Naive thymus-derived CD4-positive, alpha-beta T cell (primary cell): ENCODE results near the gene PEX14. TPM values are rescaled to one million over a fixed set of nuclear protein-coding genes. Genes with fewer than 3 reads are reported as not detected.

ENCODE experiments used
- ATAC-seq: fragments of 150-1000 bp; cut with Tn5 transposase; 2 replicates; pipeline ENCODE4 v1.10.0; 2021; ENCODE audit warnings: mild to moderate bottlenecking, moderate library complexity
- CTCF ChIA-PET: fragments of 350-600 bp; sonication (Branson Sonifier 250); formaldehyde crosslinking; loops from one replicate; lab custom pipeline; 2021; ENCODE audit warnings: antibody characterized with exemption; lab: Charles Lee
- POLR2A ChIA-PET: fragments of 350-600 bp; sonication (Branson Sonifier 250); formaldehyde crosslinking; loops from one replicate; lab custom pipeline; 2021; ENCODE audit warnings: antibody characterized with exemption, inconsistent platforms; lab: Charles Lee
- DNase-seq, 9 donors: peaks; one replicate each; pipeline versions ENCODE4 v3.0.0 to v3.0.0-alpha.2; 2020 to 2022; ENCODE audit warnings: mixed read lengths in 1 of 9
- H3K27ac ChIP-seq: one replicate; pipeline ENCODE4 v1.7.0; 2013; ENCODE audit warnings: mild to moderate bottlenecking, low read depth, low read length, moderate library complexity
- H3K27me3 ChIP-seq, 2 donors: one replicate each; pipeline ENCODE4 v1.7.0; 2013; ENCODE audit warnings: low read length in 2 of 2, mild to moderate bottlenecking in 2 of 2, moderate library complexity in 2 of 2; ENCODE audit not compliant: control insufficient read depth in 2 of 2, insufficient read depth in 2 of 2
- H3K36me3 ChIP-seq, 3 experiments: 1 replicate in 2 of 3; 2 replicates in 1 of 3; pipeline ENCODE4 v1.7.0; 2013; ENCODE audit warnings: low read length in 3 of 3, mild to moderate bottlenecking in 3 of 3, moderate library complexity in 1 of 3; ENCODE audit not compliant: insufficient read depth in 3 of 3, control insufficient read depth in 2 of 3
- H3K4me1 ChIP-seq, 2 donors: one replicate each; pipeline ENCODE4 v1.7.0; 2013; ENCODE audit warnings: low read length in 2 of 2, mild to moderate bottlenecking in 2 of 2, moderate library complexity in 1 of 2; ENCODE audit not compliant: control insufficient read depth in 2 of 2, insufficient read depth in 2 of 2
- H3K4me3 ChIP-seq: 2 replicates; pipeline ENCODE4 v1.7.0; 2013; ENCODE audit warnings: mild to moderate bottlenecking, low read length
- H3K9me3 ChIP-seq, 3 experiments: 1 replicate in 2 of 3; 2 replicates in 1 of 3; pipeline ENCODE4 v1.7.0; 2013; ENCODE audit warnings: low read length in 3 of 3; ENCODE audit not compliant: control insufficient read depth in 2 of 3
- H3K27ac Mint-ChIP-seq, 9 donors: one replicate each; pipeline ENCODE4 v1.8.0; 2020 to 2022; ENCODE audit warnings: mixed read lengths in 9 of 9, mild to moderate bottlenecking in 8 of 9, moderate library complexity in 5 of 9, inconsistent platforms in 2 of 9
- H3K27me3 Mint-ChIP-seq, 5 donors: one replicate each; pipeline ENCODE4 v1.8.0; 2021 to 2022; ENCODE audit warnings: mixed read lengths in 5 of 5, mild to moderate bottlenecking in 1 of 5
- H3K36me3 Mint-ChIP-seq, 5 donors: one replicate each; pipeline ENCODE4 v1.8.0; 2020 to 2022; ENCODE audit warnings: mixed read lengths in 5 of 5, mild to moderate bottlenecking in 3 of 5, inconsistent platforms in 1 of 5
- H3K4me1 Mint-ChIP-seq, 7 donors: one replicate each; pipeline ENCODE4 v1.8.0; 2020 to 2022; ENCODE audit warnings: mixed read lengths in 7 of 7, mild to moderate bottlenecking in 3 of 7, inconsistent platforms in 1 of 7
- H3K4me3 Mint-ChIP-seq, 10 donors: one replicate each; pipeline ENCODE4 v1.8.0; 2020 to 2022; ENCODE audit warnings: mild to moderate bottlenecking in 10 of 10, mixed read lengths in 10 of 10, moderate library complexity in 6 of 10, inconsistent platforms in 2 of 10
- H3K9me3 Mint-ChIP-seq, 11 donors: one replicate each; pipeline ENCODE4 v1.8.0; 2020 to 2022; ENCODE audit warnings: mixed read lengths in 11 of 11, mild to moderate bottlenecking in 4 of 11, inconsistent platforms in 1 of 11, moderate library complexity in 1 of 11
- intact Hi-C, 2 donors: fragments of 100-400 bp; cut with micrococcal nuclease; formaldehyde crosslinking; loops; one replicate each; pipeline ENCODE4 v1.15.1; 2023
- polyA plus RNA-seq, 2 donors: library from polyadenylated mRNA; unstranded; fragments of 300-500 nt; fragmentation: Illumina TruSeq; gene quantifications; one replicate each; pipeline ENCODE4 v1.2.3, GENCODE V29; 2021
- total RNA-seq, 6 experiments: library from RNA in 5 of 6; stranded (reverse) in 5 of 6; gene quantifications; 1 replicate in 5 of 6; 2 replicates in 1 of 6; pipeline ENCODE4 v1.2.3 and lab custom pipeline; 2021 to 2026

The PEX14 gene
- total and polyA plus RNA-seq, 7 experiments from 2014 or later, result 3.6 to 27.8 (median 21.3) TPM

DNA sequence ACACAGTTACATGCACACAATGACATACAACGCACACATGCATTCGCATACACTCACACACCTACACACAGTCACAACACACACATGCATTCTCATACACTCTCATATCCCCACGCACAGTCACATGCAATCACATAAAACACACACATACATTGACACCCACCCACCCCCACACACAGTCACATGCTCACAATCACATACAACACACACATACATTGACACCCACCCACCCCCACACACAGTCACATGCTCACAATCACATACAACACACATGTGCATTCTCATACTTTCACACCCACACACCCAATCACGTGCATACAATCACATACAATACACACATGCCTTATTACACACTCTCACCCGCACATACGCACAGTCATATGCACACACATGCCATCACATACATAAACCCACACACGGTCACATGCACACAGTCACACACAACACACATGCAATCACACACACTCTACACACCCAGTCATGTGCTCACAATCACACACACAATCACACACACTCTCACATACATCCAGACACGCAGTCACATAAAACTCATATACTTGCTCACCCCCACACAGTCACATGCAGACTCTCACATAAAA is 187.4 kb downstream of the PEX14 start:
- no peaks in the 10 kb centered on the region for H3K4me1 Mint-ChIP-seq
- no peak overlapping the region for H3K4me3 ChIP-seq
- no peak overlapping the region for H3K27ac ChIP-seq
- intact Hi-C loops, result no loop called here
- H3K9me3 Mint-ChIP-seq, result no peaks in the 10 kb centered on the region
- H3K4me1 ChIP-seq, result no peaks in the 10 kb centered on the region
- no peak overlapping the region for H3K27ac Mint-ChIP-seq
- H3K4me3 Mint-ChIP-seq, result no peak overlapping the region
- H3K27me3 Mint-ChIP-seq, result no peaks in the 10 kb centered on the region
- no peaks in the 10 kb centered on the region for H3K9me3 ChIP-seq
- peaks cover 0 to 12% (median 0%) of the 10 kb centered on the region in 3 experiments for H3K36me3 ChIP-seq
- H3K27me3 ChIP-seq, result no peaks in the 10 kb centered on the region
- peaks cover 0 to 4% (median 0%) of the 10 kb centered on the region in 5 donors for H3K36me3 Mint-ChIP-seq
- ChIA-PET POLR2A (no interaction called here), CTCF (no interaction called here)
- no peak for ATAC-seq
- DNase-seq, result no peak

DNA sequence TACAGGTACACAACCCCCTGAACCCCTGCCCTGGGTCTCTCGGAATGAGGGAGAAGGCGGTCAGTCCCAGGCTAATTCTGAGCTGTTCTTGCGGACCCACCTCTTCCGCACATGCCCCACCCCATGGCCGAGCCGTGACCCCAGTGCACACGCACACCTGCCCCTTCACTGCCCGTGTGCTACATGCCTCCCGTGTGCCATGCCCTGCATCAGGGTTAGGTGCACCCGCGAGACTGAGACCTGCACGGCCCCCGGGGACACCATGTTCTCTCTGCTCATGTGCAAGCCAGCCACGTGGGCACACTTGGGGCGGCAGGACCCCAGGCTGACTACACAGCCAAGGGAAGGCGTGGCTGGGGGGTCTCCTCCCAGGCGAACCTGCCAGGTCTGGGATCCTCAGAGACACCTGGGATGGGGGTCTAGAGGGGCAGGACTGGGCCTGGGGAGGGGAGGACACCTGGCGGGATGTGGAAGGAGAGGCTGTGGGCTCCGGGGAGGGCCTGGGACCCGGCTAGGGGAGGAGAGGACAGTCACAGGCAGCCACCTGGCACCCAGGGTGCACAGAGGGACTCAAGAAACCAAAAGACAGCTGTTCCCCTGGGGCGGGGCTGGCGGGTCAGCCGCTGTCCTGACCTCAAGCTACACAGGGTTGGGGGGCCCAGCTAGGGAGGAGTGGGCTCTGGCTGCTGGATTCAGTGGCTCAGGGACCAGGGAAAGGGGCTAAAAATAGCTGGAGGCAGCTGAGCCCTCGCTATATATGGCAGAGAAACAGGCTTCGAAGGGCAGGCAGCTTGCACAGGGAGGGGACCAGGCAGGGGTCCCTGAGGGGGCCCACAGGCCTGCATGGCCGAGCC is 188.3 kb downstream of the PEX14 start:
- Mint-ChIP-seq H3K4me1 (no peaks in the 10 kb centered on the region), H3K27ac (no peak overlapping the region), H3K9me3 (no peaks in the 10 kb centered on the region), H3K27me3 (no peaks in the 10 kb centered on the region), H3K36me3 (peaks cover 0 to 4% (median 0%) of the 10 kb centered on the region in 5 donors), H3K4me3 (no peak overlapping the region)
- H3K36me3 ChIP-seq, result peaks cover 0 to 12% (median 0%) of the 10 kb centered on the region in 3 experiments
- CTCF ChIA-PET, result no interaction called here
- no peaks in the 10 kb centered on the region for H3K27me3 ChIP-seq
- H3K4me3 ChIP-seq, result no peak overlapping the region
- POLR2A ChIA-PET, result no interaction called here
- H3K27ac ChIP-seq, result no peak overlapping the region
- DNase-seq (no peak), ATAC-seq (no peak)
- intact Hi-C loops, result no loop called here
- H3K4me1 ChIP-seq, result no peaks in the 10 kb centered on the region
- no peaks in the 10 kb centered on the region for H3K9me3 ChIP-seq

DNA sequence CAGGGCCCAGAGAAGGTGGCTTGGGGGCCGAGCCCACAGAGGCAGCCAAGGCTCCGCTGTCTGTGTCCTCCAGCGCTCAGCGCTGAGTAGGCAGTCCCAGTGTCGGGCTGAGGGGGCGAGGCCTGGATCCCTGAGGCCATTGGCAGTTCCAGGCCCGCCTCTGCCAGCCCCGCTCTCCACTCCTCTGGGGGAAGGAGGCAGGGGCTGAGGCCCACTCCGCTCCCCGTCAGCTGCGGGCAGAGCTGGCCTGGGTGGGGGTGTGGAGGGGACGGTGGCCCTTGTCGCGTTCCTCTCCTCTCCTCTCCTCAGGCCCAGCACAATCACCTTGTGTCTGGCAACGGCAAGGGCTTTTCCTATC is 188.9 kb downstream of the PEX14 start:
- intact Hi-C loops, result no loop called here
- Histone ChIP-seq H3K27ac (no peak overlapping the region), H3K27me3 (no peaks in the 10 kb centered on the region), H3K36me3 (peaks cover 0 to 12% (median 0%) of the 10 kb centered on the region in 3 experiments), H3K4me1 (no peaks in the 10 kb centered on the region), H3K9me3 (no peaks in the 10 kb centered on the region), H3K4me3 (no peak overlapping the region)
- Mint-ChIP-seq H3K27ac (peak overlapping the region in 1 of 9 donors; percentile 74), H3K27me3 (no peaks in the 10 kb centered on the region), H3K36me3 (peaks cover 0 to 4% (median 0%) of the 10 kb centered on the region in 5 donors), H3K4me3 (no peak overlapping the region), H3K4me1 (no peaks in the 10 kb centered on the region), H3K9me3 (no peaks in the 10 kb centered on the region)
- ATAC-seq (no peak), DNase-seq (no peak)
- ChIA-PET POLR2A (interaction anchor here (0.6 kb wide), 1 partner anchor 62 kb away, joined by 5 read pairs; no protein-coding TSS in a partner anchor), CTCF (no interaction called here)

DNA sequence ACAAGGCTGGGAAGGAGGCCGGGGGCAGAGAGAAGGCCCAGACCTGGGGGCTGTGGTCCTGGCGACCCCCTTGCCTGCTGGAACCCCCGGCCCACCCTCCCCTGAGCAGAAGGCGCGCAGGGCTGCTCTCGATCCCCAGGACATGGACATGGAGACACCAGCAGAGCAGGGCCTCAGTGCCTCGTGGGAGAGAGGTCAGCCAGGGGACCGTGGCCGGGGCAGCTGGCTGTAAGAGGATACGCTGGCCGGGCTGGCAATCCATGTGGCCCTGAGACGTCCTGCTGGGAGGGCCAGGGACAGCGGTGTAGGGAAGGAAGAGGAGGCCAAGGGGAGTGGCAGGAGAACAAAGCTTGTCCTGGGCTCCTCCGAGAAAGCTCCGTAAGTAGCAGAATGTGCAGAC is 189.5 kb downstream of the PEX14 start:
- Mint-ChIP-seq H3K36me3 (peaks cover 0 to 3% (median 0%) of the 10 kb centered on the region in 5 donors), H3K4me1 (no peaks in the 10 kb centered on the region), H3K4me3 (no peak overlapping the region), H3K27me3 (no peaks in the 10 kb centered on the region), H3K27ac (no peak overlapping the region), H3K9me3 (no peaks in the 10 kb centered on the region)
- Histone ChIP-seq H3K9me3 (no peaks in the 10 kb centered on the region), H3K4me1 (no peaks in the 10 kb centered on the region), H3K4me3 (no peak overlapping the region), H3K27me3 (no peaks in the 10 kb centered on the region), H3K27ac (no peak overlapping the region), H3K36me3 (peaks cover 0 to 11% (median 0%) of the 10 kb centered on the region in 3 experiments)
- no peak for DNase-seq
- ChIA-PET CTCF (no interaction called here), POLR2A (interaction anchor here (0.6 kb wide), 1 partner anchor 63 kb away, joined by 5 read pairs; no protein-coding TSS in a partner anchor)
- ATAC-seq, result no peak
- intact Hi-C loops, result no loop called here

DNA sequence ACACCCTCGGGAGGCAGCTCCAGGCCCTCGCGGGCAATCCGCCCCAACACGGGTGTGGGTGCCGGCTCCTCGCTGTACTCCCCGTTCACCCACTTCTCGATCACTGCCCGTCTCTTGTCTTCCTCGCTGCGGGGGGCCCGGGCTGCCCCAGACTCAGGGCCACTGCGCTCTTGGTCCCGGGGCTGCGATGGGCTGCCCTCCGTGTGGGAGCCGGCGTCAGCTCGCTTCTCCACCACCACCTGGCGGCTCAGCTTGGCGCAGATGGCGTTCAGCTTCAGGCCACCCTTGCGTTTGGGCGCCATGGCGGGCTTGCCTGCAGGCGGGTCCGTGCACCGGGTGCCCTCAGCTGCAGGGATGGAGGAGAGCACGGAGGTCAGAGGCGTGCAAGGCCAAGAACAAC is 190.5 kb downstream of the PEX14 start:
- Histone ChIP-seq H3K36me3 (peaks cover 0 to 3% (median 0%) of the 10 kb centered on the region in 3 experiments), H3K9me3 (no peaks in the 10 kb centered on the region), H3K27me3 (no peaks in the 10 kb centered on the region), H3K27ac (no peak overlapping the region), H3K4me3 (no peak overlapping the region), H3K4me1 (no peaks in the 10 kb centered on the region)
- Mint-ChIP-seq H3K36me3 (no peaks in the 10 kb centered on the region), H3K9me3 (no peaks in the 10 kb centered on the region), H3K27me3 (no peaks in the 10 kb centered on the region), H3K4me3 (no peak overlapping the region), H3K27ac (no peak overlapping the region), H3K4me1 (no peaks in the 10 kb centered on the region)
- ATAC-seq (no peak), DNase-seq (no peak)
- CTCF ChIA-PET, result no interaction called here
- POLR2A ChIA-PET, result no interaction called here
- intact Hi-C loops, result no loop called here

DNA sequence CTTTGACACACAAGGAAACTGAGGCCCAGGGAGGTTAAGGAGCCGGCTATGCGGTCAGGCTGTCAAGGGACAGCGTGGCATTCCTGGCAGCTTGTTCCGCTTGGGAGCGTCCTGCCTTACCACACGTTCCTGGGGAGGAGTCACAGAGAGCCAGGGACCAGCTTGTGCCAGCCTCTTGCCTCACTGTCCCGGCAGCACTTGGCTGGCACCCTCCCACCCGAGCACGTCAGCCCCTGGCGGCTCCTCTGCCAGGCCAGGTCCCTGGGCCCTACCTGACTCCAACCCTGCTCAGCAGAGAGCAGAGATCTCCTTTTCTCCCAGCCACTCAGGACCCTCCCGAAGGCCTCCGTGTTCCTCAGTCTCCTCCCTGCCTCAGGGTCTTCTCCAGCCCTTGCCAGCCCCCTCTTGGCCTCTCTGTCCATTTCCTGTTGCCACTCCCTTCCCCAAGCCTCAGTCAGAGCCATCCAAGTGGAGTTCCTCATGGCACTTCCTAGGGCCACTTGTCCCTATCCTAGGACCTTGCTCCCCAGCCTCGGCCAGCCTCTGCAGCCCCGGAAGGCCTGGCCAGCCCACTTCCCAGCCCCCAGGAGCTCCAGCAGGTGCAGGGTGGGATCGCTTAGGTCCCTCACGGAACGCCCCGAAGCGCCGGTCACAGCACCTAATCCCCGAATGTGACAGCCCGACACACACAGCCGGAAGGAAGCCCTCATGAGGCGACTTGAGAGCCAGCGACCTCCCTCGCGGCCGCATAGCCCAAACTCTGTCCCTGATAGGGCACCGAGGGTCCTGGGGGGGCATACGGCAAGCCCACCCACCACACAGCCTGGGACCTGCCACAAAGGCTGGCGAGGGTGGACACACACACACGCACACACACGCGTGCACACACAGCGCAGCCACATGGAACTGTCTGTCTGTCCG is 191.4 kb downstream of the PEX14 start:
- DNase-seq, result no peak
- Mint-ChIP-seq H3K27me3 (no peaks in the 10 kb centered on the region), H3K4me1 (no peaks in the 10 kb centered on the region), H3K36me3 (no peaks in the 10 kb centered on the region), H3K27ac (peak overlapping the region in 1 of 9 donors; percentile 15), H3K9me3 (no peaks in the 10 kb centered on the region), H3K4me3 (no peak overlapping the region)
- H3K4me3 ChIP-seq, result no peak overlapping the region
- intact Hi-C loops, result no loop called here
- no peaks in the 10 kb centered on the region for H3K27me3 ChIP-seq
- H3K27ac ChIP-seq, result no peak overlapping the region
- no peaks in the 10 kb centered on the region for H3K4me1 ChIP-seq
- peaks cover 0 to 3% (median 0%) of the 10 kb centered on the region in 3 experiments for H3K36me3 ChIP-seq
- ChIA-PET CTCF (no interaction called here), POLR2A (no interaction called here)
- ATAC-seq, result no peak
- no peaks in the 10 kb centered on the region for H3K9me3 ChIP-seq
